HG02852 (cell line): ENCODE measurements around the gene SZRD1.

Source experiments
- ATAC-seq: cut with Tn5 transposase; IDR thresholded peaks from one replicate; pipeline ENCODE4 v1.9.1; 2021; ENCODE audit warnings: mild to moderate bottlenecking, moderate library complexity; ENCODE audit not compliant: unreplicated experiment

Gene SZRD1

DNA sequence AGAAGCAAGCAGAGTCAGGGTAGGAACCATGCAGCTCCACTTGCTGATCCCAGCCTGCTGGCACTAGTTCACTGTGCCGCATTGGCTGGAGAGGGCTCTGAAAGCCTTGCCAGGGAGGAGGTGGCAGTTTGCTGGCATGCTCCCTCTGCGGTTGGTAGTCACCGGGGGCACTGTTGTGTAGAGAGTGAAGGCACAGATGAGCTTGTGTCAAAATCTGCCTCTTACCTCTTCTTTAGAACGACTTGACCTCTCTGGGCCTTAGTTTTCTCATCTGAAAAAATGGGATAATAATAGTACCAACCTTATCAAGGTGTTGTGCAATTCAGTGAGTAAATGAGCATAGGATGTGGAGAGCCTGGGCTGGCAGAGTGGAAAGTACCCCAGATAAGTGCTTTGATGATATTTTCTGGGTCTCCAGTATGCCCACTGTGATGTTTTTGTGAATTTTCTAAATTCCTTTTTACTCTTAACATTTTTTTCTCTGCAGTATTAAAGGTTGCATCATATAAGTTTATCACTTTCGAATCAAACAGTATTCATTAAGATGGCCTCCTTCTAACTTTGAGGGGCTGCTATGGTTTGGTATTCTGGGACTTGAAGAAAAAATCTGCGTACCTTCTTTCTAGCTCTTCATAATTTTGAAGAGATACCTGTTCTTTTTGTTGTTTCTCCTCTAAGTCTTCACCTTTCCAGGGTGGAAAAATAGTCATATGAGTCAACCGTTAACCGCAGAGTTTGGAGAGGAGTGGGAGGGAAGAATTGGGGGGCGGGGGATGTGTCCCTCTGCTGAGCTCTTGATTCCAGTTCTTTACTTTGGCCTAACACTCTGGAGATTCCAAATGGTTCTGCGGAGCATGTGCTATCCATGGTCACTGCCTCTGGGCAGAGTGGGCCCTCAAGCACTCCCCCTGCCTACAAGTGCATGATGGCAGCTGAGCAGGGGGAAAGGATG, 26.8 kb downstream of the SZRD1 start:
- no peak for ATAC-seq

DNA sequence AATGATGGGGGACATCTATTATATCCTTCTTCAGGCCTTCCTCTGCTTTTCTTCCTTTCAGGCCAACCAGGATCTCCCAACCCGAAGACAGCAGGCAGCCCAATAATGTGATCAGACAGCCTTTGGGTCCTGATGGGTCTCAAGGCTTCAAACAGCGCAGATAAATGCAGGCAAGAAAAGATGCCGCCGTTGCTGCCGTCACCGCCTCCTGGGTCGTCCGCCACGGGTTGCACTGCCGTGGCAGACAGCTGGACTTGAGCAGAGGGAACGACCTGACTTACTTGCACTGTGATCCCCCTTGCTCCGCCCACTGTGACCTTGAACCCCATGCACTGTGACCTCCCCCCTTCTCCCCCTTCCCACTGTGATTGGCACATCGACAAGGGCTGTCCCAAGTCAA, 27.9 kb downstream of the SZRD1 start:
- ATAC-seq: no peak

DNA sequence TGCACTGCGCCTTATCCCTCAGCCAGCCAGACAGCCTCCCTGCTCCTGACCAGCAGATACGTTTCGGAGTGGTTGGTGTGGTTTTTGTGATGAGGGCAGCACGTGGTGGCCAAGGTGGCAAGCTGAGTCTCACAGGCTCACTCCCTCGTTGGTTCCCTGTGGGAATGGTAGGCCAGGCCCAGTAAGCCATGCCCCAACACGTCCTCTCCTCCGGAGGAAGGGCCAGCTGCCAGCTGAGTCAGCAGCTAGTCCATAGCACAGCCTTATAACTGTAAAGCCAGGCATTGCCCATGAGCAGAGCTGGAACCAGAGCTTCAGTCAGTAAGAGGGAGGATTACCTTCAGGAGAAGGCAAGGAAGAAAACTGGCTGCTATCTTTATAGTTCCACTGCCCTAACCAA, 29.5 kb downstream of the SZRD1 start:
- no peak for ATAC-seq

DNA sequence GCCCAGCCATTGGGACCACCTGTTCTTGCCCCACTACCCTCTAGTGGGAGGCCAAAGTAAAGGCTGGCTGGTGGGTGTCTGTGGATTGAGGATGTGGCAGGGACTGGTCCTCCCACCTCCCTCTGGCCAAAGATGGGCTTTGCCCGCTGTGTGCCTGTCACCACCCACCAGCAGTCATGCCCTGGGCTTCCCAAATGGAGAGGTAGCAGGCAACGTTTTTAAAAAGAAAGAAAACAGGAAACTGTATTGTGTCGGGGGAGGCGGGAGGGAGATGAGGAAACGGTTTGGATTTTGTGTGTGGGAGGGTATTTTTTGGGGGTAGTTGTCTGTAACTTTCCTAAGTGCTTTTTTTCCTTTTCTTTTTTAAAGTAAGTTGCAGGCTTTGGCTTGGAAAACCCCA, 30.1 kb downstream of the SZRD1 start:
- no peak for ATAC-seq

DNA sequence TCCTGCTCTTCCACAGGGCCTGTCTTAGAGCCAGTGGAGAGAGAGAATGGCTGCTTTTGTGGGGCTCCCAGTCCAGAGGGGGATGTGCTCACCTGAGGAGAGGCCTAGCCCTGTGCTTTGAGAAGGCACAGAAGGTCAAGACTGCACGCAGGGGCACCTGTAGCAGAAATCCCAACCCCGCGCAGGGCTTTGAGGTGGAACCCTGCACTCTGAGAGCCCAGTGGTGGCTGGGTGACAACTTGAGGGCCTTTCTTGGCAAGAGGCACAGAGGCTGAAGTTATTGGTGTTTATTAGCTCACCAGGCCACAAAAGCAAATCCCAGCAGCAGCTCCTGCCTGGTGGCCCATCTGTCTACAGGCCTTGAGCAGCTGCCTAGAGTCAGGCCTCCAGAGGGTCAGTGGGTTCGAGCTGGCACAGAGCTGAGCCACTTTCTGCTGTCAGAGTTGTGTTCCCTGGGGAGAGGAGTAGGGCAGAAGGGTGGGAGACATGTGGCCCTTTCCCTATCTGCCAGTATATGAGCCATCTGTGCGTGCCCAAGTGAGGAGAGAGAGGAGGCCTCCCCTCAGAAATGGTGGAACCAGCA, 31.4 kb downstream of the SZRD1 start:
- no peak for ATAC-seq

DNA sequence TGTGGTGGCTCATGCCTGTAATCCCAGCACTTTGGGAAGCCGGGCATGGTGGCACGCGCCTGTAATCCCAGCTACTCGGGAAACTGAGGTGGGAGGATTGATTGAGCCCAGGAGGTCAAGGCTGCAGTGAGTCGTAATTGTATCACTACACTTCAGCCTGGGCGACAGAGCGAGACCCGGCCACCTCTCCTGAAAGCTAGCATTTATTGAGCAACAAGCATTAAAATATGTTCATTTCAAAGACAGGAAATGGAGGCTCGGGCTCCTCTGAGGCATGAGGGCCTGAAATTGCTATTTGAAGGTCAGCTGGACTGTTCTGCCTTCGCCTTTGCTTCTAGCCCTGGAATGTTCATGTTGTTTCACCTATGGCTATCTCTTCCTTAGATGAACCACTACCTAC, 35.7 kb downstream of the SZRD1 start:
- no peak for ATAC-seq

DNA sequence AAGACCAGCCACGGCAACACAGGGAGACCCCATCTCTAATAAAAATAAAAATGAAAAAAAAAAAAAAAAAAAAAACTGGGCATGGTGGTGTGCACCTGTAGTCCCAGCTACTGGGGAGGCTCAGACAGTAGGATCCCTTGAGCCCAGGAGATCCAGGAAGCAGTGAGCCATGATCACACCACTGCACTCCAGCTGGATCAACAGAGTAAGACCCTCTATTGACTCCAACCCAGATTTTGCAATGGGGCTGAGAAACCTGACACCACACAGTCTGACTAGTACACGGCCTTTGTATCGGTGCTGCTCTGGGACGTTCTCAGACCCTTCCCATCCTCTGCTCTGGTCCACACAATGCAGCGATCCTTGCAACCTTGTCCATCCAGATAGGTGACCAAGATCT, 38.4 kb downstream of the SZRD1 start:
- ATAC-seq: no peak

DNA sequence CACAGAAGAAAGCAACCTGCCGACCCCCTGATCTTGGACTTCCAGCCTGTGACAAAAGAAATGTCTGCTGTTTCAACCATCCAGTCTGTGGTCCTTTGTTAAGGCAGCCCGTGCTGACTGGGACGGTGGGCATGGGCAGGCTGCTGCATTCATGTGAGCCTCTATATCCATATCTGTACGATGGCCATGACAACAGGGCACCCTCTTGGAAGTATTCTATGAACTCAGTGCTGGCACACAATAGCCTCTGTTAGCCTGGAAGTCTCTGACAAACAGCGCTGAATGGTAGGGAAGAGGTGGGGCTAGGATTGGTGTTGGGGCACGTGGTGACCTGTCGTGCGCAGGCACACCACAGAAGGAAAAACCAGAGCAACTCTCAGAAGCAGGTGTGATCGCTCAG, 39.8 kb downstream of the SZRD1 start:
- ATAC-seq: no peak

DNA sequence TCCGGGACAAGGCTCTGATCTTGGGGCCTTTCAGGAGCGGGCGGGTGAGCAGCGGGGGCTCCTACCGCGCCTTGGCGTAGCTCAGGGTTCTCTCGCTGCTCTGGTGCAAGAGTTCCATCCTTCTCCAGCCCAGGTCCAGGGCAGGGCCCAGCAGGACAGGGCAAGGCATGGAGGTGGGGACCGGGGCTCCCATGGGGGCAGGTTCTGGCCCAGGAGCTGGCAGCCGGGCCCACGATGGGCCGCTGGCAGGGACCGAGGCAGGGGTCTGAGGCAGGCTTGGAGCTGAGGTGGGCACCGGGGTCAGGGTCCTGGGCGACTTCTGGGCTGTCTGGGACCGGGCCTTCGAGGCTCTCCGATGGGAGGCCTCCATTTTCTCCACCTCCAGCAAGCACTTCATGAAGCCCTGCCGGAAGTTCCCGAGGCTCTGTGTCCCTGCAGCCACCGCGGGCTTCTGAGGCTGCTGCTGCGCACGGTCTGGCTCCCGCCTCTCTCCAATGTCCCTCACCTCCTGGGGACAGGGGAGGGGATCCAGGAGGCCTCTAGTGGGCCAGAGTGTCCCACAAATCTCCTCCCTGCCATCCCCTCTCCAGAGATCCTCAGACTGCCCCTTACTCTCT, 42.6 kb downstream of the SZRD1 start:
- no peak for ATAC-seq

DNA sequence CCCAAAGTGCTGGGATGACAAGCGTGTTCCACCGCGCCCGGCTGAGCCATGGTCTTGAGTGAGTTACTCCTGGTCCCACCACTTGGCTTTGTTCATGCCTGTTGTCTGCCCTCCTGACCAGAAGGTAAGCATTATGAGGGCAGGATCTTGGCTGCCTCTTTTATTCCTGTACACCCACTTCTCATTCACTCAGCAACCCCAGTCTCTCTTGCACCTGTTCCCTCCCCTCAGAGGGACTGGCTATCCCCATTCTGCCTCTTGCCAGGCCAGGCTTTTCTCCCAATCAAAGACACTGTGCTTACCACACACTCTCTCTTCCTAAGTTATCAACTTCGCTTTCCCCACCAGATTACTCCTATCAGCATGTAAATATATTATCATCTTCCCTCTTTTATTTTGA, 43.8 kb downstream of the SZRD1 start:
- ATAC-seq: no peak

DNA sequence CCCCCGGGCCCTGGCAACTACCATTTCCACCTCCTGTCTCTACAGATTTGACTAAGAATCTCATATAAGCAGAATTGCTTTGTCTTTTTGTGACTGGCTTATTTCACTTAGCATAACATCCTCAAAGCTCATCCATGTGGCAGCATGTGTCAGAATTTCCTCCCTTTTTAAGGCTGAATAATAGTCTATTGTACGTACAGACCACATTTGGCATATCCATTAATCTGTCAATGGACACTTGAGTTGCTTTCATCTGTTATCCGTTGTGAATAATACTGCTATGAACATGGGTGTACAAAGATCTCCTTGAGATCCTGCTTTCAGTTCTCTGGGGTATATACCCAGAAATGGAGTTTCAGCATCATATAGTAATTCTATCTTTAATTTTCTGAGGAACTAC, 46.1 kb downstream of the SZRD1 start:
- no peak for ATAC-seq

DNA sequence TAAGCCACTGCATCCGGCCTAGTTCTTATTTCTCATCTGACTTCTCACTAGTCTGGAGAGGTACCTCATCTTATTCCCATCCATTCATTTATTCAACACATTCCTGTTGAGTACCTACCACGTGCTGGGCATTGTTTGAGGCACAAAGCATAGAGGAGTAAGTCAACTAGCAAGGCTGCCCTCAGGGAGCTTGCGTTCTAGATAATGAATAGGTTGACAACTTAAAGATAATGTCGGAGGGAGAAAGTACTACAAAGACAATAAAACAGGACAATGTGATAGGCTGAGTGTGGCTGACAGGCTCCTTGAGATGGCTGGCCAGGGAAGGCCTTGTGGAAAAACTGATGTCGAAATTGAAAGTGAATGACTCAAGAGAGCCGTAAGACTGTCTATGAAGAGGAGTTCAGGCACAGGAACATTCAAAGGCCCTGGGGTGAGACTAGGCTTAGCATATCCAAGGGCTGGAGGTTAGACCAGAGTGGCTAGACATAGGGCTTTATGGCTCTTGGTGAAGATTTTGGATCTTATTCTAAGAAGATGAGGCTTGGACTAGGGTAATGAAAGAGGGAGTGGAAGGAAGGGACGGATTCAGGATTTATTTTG, 51.9 kb downstream of the SZRD1 start:
- no peak for ATAC-seq

DNA sequence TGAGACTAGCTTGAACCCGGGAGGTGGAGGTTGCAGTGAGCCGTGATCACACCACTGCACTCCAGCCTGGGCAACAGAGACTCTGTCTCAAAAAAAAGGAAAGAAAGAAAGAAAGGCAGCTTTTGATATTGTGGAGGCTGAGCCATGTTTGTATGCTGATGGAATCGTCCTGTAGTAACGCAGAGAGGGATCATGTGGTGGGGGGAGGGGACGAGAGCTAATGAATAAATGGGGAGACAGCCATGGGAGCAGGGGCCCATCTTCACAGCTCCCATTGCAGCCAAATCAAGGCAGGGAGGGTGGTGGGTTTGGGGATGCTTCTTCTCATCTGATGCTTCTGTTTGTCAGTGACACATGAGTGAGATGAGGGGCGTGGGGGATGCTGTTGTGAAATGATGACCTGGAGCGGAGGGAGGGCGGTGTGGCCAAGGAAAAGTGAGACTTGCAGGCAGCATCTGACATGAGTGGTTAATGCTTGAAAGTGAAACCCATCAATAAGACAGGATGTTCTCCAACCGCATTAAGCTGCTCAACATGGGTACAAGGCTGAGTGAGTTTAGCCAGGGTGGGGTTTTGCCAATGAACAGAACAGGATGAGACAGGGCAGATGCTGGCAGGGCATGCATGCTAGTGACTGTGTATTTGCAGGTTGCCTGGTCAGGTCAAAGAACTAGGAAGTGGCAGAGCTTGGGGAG, 53.5 kb downstream of the SZRD1 start:
- ATAC-seq: peak; percentile 91

DNA sequence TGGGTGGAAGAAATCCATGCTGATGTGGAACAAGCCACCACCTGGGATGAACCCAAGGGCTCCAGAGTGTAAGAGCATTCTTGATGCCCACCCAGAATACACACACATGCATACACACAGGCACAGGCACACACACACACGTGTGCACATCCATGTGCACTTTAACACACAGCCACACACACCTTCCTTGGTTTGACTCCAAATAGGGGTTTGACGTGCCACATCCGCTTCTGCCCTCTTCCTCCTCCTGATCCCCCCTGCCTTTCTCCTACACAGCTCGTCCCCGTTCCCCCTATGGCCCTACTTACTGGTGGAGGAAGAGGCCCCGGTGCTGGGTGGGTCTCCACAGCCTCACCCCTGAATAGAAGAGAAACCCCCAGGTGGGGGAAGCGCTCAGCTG, 54.2 kb downstream of the SZRD1 start:
- ATAC-seq: no peak

DNA sequence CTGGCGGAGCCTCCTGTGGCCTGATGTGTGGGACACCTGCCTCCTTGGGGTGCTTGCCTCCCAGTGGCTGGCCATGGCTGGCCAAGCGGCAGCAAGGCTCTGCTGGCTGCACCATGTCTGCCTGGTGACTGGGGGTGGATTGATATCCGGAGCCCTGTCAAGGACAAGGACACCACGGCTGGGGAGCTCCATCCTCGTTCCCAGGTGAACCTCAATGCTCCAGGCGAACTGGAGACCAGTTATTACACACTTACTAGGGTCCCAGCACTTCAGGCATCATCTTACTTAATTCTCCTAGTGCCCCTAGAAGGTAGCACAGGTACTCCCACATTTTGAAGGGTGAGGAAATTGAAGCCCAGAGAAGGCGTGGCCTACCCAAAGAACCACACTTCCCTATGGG, 55.0 kb downstream of the SZRD1 start:
- ATAC-seq: no peak

DNA sequence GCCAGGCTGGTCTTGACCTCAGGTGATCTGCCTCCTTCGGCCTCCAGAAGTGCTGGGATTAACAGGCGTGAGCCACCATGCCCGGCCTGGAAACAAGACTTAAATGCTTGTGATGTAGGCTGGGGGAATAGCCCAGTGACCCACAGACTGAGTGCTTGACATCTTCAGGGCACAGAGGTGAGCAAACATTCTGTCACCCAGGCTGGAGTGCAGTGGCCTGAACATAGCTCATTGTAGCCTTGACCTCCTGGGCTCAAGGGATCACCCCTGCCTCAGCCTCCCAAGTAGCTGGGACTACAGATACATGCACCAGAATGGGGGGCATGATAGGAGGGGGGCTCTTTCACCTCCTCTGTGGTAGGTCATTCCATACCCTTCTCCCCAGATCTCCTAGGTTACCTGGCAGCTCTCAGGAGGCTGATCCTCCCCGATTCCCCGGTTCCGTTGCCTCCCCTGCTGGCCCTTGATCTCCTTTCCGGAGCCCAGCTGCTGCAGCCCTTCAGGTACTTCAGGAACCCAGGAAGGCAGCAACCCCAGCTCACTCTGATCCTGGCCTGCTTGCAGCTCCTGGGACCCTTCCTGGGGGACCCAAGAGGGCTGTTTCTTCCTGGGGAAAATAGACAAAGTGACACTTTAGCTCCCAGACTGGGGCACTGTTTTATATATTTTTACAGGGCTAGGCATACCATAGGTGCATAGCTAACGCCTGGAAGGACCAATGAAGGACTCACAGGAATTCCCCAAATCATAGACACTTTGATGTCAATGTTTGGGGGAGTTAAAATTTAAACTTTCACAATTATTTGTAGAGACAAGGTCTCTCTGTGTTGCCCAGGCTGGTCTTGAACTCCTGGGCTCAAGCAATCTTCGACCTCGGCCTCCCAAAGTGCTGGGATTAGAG, 58.3 kb downstream of the SZRD1 start:
- no peak for ATAC-seq

DNA sequence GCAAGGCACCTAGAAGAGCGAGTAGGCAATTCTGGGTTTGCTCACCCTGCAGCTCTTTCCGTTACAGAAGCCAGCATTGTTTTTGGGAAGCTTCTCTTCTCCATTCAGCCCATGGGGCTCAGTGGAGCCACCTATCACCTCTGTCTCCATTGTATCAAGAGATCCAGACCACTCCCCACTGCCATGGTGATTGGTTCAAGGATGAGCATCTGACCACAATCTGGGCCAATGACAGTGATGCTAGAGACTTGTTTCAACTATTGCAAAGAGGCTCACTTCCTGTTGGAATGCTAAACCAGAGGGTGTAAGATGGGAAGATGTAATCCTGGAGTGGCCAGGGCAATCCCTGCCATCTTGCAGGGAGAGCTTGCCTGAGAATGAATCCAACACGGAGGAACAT, 63.6 kb downstream of the SZRD1 start:
- ATAC-seq: no peak

DNA sequence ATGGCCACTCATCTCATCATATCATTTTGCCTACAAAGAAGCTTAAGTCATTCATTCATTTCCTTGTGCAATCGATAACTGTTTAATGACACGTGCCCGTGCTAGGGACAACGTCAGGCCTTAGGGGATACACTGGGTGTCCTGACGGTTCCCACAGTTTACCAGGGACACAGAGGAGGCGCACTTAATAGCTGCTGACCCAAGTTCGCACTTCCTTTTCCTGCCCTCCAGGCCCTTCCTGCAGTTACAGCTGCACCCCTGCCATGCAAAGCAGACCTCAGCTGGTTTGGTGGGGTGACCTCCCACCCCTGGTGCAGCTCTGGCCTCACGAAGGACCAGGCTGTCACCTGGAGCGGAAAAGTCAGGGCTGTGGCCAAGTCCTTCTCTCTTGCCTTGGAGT, 66.0 kb downstream of the SZRD1 start:
- ATAC-seq: no peak

DNA sequence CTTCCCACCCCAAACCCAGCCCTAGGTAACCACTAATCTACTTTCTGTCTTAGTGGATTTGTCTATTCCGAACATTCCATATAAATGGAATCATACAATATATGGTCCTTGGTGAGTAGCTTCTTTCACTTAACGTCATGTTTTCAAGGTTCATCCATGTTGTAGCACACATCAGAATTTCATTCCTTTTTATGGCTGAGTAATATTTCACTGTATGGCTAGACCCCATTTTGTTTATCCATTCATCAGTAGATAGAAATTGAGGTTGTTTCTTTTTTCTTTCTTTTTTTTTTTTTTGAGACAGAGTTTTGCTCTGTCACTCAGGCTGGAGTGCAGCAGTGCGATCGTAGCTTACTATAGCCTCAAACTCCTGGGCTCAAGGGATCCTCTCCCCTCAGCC, 67.0 kb downstream of the SZRD1 start:
- no peak for ATAC-seq

DNA sequence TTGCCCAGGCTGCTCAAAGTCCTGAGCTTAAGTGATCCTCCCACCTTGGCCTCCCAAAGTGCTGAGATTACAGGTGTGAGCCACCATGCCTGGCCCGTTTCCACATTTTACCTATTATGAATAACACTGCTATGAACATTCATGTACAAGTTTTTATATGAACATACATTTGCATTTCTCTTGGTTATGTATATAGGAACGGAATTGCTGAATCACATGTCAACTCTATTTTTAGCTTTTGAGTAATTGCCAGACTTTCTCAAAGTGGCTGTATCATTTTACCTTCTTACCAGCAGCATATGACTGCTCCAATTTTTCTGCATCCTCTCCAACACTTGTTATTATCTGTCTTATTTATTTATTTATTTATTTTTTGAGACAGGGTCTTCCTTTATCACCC, 67.5 kb downstream of the SZRD1 start:
- no peak for ATAC-seq
